GM15510 (cell line): ENCODE data around the gene MED9.
A peak's percentile ranks its signal among the peaks of the same experiment; 100 is the strongest.

Source experiments
- POLR2A ChIP-seq: IDR thresholded peaks from 3 replicates; pipeline ENCODE4 v1.6.1; 2011; ENCODE audit warnings: borderline replicate concordance; ENCODE audit not compliant: insufficient read length; ENCODE audit errors: extremely low read depth

Gene MED9, protein sequence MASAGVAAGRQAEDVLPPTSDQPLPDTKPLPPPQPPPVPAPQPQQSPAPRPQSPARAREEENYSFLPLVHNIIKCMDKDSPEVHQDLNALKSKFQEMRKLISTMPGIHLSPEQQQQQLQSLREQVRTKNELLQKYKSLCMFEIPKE

GRCh38 chr17:17476865-17477467 lies at the start of gene MED9:
Gene MED9, plus strand, starts transcription at chr17:17477000. Its CDS starts 42 bp downstream, at chr17:17477042.
- TF ChIP-seq POLR2A = peak; percentile 80

DNA sequence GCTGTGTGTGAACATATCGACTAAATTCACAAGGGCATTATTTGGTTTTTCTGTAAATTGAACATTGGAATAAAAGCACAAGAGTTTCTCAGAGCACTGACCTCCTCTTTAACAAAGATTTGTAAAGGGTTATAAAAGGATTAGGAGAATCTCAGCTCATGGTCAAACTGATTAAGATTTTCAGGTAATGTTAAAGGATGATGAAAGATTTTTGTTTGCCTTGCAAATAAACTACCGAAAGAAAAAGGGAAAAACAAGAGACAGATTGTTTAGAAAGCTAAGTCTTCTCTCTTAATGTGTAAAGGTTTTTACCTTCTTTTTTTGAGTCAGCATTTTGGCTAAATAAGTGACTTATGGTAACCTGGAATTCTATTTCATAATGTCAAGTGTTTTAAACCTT lies 47.6 kb upstream of the MED9 start:
- TF ChIP-seq POLR2A = no peak

GRCh38 chr17:17431605-17432004 lies 45.2 kb upstream of the MED9 start:
- no peak for TF ChIP-seq POLR2A

GRCh38 chr17:17433000-17433703 lies 43.6 kb upstream of the MED9 start:
- TF ChIP-seq POLR2A = no peak

DNA sequence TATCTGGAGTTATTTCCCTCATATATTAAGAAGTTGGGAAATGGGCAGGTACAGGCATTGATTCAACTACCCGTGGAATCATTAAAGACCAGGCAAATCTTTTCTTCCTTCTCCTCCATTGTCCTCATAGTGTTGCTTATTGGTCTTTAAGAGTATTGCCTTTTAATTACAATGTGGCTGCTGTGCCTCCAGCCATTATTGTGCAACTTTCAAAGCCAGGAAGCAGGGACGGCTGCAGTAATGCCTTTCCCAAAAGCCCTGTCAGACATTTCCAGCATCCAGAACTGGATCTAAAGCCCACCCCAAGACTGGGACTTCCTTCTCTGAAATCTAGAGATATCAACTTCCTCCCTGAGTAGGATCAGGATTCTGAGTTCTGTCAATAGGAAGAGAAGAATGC lies 42.3 kb upstream of the MED9 start:
- TF ChIP-seq POLR2A = no peak

DNA sequence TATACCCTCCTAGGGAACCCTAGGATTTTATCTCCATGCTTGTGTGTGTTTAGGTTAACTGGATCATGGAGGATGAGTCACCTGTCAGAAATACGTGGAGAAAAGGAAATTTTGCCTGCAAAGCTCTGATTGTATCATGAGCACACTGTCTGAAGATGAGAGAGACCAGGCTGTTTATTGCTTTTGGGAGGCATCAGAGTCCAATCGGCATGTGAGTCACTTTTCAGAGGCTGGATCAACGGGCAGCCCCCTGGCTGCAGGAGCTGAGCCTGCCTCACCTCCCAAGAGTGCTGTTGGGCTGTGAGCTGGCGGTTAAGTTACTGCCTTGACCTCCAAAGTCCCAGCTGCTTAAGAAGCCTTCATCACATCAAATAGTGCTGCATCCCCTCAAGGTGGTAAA lies 41.5 kb upstream of the MED9 start:
- TF ChIP-seq POLR2A = no peak

DNA sequence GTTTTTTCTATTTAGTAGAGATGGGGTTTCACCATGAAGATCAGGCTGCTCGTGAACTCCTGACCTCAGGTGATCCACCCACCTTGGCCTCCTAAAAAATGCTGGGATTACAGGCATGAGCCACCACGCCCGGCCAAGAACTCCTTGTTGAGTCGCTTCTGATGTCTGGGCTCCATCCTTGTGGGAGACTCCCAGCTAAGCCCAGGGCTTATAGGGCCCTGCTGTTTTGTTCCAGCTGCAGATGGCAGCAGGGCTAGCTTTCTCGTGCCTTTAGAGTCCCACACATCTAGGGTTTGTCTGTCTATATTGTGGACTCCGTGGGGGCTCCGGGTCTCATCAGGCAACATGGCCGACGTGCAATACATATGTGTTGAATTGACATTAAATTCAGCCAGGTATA lies 39.3 kb upstream of the MED9 start:
- no peak for TF ChIP-seq POLR2A

DNA sequence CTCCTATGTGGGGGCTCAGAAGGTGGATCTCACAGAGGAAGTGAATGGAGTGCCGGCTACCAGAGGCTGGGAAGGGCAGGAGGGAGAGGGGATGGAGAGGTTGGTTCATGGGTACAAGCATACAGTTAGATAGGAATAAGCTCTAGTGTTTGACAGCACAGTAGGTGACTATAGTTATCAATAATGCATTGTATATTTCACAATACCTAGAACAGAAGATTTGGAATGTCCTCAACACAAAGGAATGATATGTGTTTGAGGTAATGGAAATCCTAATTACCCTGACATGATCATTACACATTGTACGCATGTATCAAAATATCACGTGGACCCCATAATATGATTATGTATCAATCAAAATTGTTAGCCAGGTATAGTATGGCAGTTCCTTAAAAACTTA lies 38.9 kb upstream of the MED9 start:
- no peak for TF ChIP-seq POLR2A

DNA sequence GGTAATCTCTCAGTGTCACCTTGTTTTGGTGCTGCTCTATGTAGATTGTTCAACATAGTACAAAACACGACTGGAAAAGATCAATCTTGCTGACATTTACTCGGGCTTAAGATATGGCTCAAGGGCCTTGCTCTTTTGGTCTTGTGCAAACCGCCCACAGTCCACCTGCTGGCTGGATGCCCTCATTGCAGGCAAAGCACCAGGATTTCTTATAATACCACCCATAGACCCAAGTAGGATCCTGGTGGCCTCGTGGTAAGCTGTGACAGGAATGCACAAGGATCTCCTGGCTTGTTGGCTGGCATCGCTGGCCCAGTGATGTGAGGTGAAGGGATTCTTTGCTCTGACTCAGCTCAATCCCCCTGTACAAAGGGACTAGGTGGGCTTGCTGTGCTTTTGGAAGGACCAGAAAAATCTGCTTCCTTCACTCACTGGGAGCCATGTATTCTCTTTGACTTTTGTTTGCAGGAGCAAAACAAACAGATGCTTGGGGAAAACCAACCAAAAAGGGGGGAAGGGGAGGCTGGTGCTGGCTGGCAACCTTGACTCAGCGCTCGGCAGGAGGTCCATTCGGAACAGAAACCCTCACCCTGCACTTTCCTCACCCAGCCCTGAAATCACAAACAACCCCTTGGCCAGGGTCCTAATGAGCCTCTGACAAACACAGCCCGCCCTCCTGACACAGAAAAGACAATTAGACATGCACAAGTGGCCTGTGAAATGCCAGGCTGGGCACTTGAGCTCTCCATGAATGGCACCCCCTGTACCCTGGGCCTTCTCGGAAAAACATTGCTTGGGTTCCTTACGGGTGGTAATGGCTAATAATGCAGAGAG lies 36.6 kb upstream of the MED9 start:
- TF ChIP-seq POLR2A = no peak

DNA sequence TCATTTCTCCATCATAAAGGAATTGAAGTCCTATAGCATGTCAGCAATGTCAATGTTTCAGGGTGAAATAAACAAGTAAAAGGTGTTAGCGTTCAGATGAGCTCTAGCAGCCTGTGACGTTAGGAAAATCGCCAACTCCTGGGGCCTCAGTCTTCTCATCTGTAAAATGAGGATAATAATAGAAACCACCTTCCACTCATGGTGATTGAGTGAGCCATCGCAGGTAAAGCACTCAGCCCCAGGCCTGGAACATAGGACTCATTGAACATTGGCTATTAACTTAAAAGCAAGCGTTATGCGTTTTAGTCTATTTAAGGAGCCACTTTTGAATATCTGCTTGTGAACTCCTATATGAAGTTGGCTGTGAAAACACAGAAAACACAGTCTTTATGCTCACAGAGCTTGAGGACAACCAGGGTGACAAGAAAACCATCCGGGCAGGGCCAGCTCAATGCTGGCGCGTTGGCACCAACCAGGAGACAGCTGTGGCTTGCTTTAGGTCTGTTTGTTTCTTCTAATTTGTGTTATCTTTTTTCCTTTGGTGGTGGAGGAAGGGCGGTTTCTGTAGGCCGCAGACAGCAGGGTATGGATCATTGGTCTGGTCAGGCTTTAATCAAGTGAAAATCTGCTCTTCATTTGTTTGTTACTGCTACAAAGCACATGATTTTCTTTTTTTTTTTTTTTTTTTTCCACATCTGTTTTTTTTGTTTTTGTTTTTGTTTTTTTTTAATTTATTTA lies 35.7 kb upstream of the MED9 start:
- no peak for TF ChIP-seq POLR2A

DNA sequence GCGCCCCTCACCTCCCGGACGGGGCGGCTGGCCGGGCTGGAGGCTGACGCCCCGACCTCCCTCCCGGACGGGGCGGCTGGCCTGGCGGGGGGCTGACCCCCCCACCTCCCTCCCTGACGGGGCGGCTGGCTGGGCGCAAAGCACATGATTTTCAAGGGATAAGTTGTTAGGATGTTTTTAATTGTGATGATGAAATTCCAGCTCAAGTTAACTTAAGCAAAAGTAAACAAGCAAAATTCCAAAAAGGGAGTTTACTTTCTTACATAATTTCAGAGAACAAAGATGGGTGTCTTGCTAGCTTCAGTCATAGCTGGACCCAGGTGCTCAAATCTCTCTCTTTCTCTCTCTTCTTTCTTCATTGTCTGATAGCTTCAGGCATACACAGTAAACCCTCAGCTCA lies 33.6 kb upstream of the MED9 start:
- TF ChIP-seq POLR2A = no peak

GRCh38 chr17:17445296-17445924 lies 31.4 kb upstream of the MED9 start:
- no peak for TF ChIP-seq POLR2A

DNA sequence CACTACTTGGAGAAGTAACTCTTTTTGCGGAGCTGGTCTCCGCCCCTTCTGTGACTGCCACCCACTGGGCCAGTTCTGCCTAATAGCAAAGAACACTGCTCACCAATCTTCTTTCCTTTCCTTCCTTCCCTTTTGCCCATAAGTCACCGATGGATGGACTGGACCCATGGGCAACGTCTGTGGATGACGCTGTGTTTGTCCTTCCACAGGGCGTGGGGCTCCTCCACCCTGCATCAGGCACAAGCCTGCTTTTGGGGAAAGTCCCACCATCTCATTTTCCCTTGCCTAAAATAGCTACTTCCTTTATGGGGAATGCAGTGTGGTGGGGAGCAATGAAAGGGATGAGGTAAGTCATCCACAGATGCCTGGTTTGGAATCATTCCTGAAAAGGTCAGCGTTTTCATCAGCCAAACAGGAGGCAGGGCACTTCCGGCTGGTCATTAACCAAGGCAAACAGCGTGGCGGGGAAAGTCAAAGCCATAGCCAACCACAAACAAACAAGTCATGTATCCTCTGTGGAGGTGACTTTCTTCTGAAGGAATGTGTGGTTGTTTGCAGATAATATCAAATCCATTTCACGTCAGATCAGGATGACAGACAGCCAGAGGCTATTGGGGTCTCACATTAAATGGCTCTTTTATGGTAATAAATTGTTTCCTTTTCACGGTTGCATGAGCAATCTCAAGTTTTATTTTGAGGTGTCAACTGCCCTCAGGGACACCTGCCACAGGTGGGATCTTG lies 30.7 kb upstream of the MED9 start:
- no peak for TF ChIP-seq POLR2A

DNA sequence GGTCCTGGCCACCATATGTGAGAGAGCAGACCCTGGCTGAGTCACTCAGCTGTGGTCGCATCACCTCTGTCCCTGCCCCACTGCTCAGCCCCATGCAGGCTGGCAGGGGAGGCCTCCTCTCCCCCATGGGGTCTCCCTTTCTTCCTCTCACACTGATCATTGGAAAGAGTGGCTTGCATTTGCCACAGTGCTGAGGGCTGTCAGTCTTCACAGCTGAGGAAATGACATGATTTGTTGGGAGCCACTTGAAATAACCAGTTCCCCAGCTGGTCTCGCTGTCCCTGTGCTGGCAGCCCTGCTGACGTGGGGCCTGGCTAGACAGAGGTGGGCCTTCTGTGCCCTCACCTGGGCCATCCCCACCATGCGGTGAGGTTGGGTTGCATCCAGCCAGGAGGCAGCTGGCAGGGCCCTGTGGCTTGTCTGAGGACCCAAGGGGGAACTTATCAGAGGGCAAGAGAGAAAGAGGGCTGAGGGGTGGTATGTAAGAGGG lies 30.1 kb upstream of the MED9 start:
- TF ChIP-seq POLR2A = no peak

GRCh38 chr17:17447264-17447663 lies 29.5 kb upstream of the MED9 start:
- no peak for TF ChIP-seq POLR2A
